Measurements from ENCODE around the gene EPC1. TPM values are rescaled to one million over a fixed set of nuclear protein-coding genes. Genes with fewer than 3 reads are reported as not detected.
"Not testable (repeated sequence)": the region's sequence is repeated elsewhere in the genome, so short reads cannot be mapped to it uniquely, and the experiment has no call there.

Gene EPC1
- total RNA-seq, 5 donors from 2014 or later (not counting 1 experiment from before 2014, with no cell fraction given): 88.0 to 161 (median 101) TPM

GRCh38 chr10:32218206-32219044 lies 128.5 kb downstream of the EPC1 start:
- H3K27ac ChIP-seq (ENCODE audit: low read length); POLR2A ChIA-PET: not testable (repeated sequence)
- 17% methylated on average over 2 of the region's 5 CpGs for WGBS (ENCODE audit: insufficient coverage)

More at GRCh38 chr10:32218206-32219044, 128.5 kb downstream of the EPC1 start:
- H3K27me3 Mint-ChIP-seq; H3K4me1 Mint-ChIP-seq; H3K27me3 ChIP-seq (replicated peaks in 1 of 2; ENCODE audit: control insufficient read depth in 2 of 2, extremely low read depth in 1 of 2, insufficient read depth in 2 of 2, low read length in 1 of 2); H3K27ac Mint-ChIP-seq; DNase-seq; ATAC-seq (replicated peaks in 1 of 4); H3K36me3 ChIP-seq (ENCODE audit: control insufficient read depth in 2 of 2, extremely low read depth in 1 of 2, insufficient read depth in 1 of 2, low read length in 1 of 2); H3K4me1 ChIP-seq (ENCODE audit: control insufficient read depth in 1 of 2, extremely low read depth in 1 of 2, insufficient read depth in 2 of 2, low read length in 2 of 2); H3K4me3 ChIP-seq (ENCODE audit: control insufficient read depth in 1 of 2, extremely low read depth in 1 of 2, low read length in 1 of 2); H3K9me3 ChIP-seq; H3K4me3 Mint-ChIP-seq; CTCF ChIA-PET: not testable (repeated sequence)
- peaks cover 12% of the 10 kb centered on the region for H3K36me3 Mint-ChIP-seq
- H3K9me3 Mint-ChIP-seq: peaks cover 6 to 29% (median 20%) of the 10 kb centered on the region in 3 donors

Other genes starting within 250 kb of the EPC1 start
- gene CCDC7, start 99.0 kb upstream of the EPC1 start, total RNA-seq: 10 to 100 TPM; 48.1 to 74.6 (median 62.1) TPM